Measurements from ENCODE around the gene VEGFA. TPM values are rescaled to one million over a fixed set of nuclear protein-coding genes. Genes with fewer than 3 reads are reported as not detected.

The VEGFA gene
- polyA plus RNA-seq, 1 donor from 2014 or later, result 7.3 TPM

DNA sequence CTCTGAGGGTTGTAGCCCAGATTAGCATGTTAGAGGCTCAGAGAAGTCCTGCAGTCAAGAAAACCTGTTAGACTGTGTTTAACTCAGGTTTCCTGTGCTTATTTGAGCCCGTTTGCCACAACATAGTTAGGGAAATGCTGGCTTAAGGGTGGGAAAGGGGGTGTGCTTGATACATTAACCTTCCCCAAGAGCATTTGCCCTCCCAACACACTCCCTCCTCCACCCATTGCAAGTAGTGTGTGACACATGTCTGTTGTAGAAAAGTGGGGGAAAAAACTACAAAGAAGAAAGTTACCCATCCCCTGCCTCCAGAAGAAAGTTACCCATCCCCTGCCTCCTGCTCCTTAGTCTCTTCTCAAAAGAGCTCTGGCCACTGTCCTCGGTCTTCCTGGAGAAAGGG is 45.7 kb upstream of the VEGFA start:
- H3K9me2 ChIP-seq (ENCODE audit: insufficient read depth, low read length), result no peaks in the 10 kb centered on the region
- H3K4me3 ChIP-seq (ENCODE audit: low read length), result no peak overlapping the region
- H3K36me3 ChIP-seq (ENCODE audit: insufficient read depth, low read length), result no peaks in the 10 kb centered on the region
- no peaks in the 10 kb centered on the region for H3F3A ChIP-seq (ENCODE audit: insufficient read depth, low read length, poor library complexity, severe bottlenecking)
- H2AFZ ChIP-seq (ENCODE audit: low read depth, low read length), result no peak overlapping the region
- H3K79me2 ChIP-seq (replicated peaks; ENCODE audit: insufficient read depth, low read length), result no peaks in the 10 kb centered on the region
- H3K4me2 ChIP-seq (ENCODE audit: low read length), result no peak overlapping the region
- H3K27ac ChIP-seq (ENCODE audit: low read length), result no peak overlapping the region
- H3K9ac ChIP-seq (ENCODE audit: low read length), result no peak overlapping the region
- no peaks in the 10 kb centered on the region for H3K9me3 ChIP-seq (ENCODE audit: low read length)
- H4K20me1 ChIP-seq (ENCODE audit: insufficient read depth), result no peaks in the 10 kb centered on the region
- H3K27me3 ChIP-seq (ENCODE audit: insufficient read depth, low read depth, low read length), result no peaks in the 10 kb centered on the region
- TF ChIP-seq MXI1 (conservative IDR thresholded peaks at IDR 0.05; ENCODE audit: poor library complexity, severe bottlenecking) (no peak), POLR2AphosphoS5 (IDR thresholded peaks at IDR 0.05) (no peak), EP300 (conservative IDR thresholded peaks at IDR 0.05; ENCODE audit: poor library complexity, severe bottlenecking) (no peak), SMC3 (conservative IDR thresholded peaks at IDR 0.05; ENCODE audit: poor library complexity) (no peak), RAD21 (conservative IDR thresholded peaks at IDR 0.05) (no peak), EZH2 (IDR thresholded peaks at IDR 0.05; ENCODE audit: borderline replicate concordance, insufficient read depth, low read length, poor library complexity, severe bottlenecking) (no peak), TAF1 (IDR thresholded peaks at IDR 0.05; ENCODE audit: low read depth) (no peak)
- TF ChIP-seq, protein P1, sequence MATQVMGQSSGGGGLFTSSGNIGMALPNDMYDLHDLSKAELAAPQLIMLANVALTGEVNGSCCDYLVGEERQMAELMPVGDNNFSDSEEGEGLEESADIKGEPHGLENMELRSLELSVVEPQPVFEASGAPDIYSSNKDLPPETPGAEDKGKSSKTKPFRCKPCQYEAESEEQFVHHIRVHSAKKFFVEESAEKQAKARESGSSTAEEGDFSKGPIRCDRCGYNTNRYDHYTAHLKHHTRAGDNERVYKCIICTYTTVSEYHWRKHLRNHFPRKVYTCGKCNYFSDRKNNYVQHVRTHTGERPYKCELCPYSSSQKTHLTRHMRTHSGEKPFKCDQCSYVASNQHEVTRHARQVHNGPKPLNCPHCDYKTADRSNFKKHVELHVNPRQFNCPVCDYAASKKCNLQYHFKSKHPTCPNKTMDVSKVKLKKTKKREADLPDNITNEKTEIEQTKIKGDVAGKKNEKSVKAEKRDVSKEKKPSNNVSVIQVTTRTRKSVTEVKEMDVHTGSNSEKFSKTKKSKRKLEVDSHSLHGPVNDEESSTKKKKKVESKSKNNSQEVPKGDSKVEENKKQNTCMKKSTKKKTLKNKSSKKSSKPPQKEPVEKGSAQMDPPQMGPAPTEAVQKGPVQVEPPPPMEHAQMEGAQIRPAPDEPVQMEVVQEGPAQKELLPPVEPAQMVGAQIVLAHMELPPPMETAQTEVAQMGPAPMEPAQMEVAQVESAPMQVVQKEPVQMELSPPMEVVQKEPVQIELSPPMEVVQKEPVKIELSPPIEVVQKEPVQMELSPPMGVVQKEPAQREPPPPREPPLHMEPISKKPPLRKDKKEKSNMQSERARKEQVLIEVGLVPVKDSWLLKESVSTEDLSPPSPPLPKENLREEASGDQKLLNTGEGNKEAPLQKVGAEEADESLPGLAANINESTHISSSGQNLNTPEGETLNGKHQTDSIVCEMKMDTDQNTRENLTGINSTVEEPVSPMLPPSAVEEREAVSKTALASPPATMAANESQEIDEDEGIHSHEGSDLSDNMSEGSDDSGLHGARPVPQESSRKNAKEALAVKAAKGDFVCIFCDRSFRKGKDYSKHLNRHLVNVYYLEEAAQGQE (IDR thresholded peaks at IDR 0.05; ENCODE audit: borderline replicate concordance), result no peak
- TF ChIP-seq, protein P2, sequence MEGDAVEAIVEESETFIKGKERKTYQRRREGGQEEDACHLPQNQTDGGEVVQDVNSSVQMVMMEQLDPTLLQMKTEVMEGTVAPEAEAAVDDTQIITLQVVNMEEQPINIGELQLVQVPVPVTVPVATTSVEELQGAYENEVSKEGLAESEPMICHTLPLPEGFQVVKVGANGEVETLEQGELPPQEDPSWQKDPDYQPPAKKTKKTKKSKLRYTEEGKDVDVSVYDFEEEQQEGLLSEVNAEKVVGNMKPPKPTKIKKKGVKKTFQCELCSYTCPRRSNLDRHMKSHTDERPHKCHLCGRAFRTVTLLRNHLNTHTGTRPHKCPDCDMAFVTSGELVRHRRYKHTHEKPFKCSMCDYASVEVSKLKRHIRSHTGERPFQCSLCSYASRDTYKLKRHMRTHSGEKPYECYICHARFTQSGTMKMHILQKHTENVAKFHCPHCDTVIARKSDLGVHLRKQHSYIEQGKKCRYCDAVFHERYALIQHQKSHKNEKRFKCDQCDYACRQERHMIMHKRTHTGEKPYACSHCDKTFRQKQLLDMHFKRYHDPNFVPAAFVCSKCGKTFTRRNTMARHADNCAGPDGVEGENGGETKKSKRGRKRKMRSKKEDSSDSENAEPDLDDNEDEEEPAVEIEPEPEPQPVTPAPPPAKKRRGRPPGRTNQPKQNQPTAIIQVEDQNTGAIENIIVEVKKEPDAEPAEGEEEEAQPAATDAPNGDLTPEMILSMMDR (IDR thresholded peaks at IDR 0.05; ENCODE audit: poor library complexity, severe bottlenecking), result no peak

DNA sequence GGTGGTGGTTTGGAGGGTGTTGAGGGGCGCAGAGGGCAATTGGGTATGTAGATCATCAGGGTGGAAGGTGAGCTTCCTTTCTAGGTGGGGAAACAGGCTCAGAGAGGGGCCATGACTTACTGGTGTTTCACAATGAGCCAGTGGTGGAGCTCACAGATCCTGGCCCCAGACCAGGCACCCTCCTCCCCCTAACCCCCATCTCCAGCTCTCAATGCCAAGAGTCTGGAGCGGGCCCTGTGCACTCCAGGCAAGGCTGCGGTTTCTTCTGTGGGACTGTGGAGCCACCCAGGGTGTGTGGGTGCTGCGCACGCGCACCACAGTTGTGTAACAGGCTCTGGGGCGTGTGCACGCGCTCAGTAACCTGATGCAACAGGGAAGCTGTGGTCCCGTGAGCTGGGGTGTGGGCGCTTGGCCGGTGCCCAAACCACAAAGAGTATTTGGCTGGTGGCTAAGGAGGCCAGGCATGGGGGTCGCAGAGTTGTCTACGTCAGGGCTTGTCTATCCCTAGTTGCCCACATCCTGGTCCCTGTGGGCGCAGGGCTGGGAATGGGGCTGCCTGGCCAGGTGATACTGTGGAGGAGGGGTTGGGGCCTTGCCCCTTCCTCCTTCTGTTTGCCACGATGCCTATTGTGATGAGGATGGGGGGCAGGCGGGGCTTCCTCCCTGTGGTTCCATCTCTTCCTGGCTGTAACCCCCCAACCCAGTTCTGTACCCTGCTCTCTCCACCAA is 44.9 kb upstream of the VEGFA start:
- H3K27ac ChIP-seq (ENCODE audit: low read length), result no peak overlapping the region
- H3F3A ChIP-seq (ENCODE audit: insufficient read depth, low read length, poor library complexity, severe bottlenecking), result no peaks in the 10 kb centered on the region
- H3K27me3 ChIP-seq (ENCODE audit: insufficient read depth, low read depth, low read length), result no peaks in the 10 kb centered on the region
- no peak overlapping the region for H3K4me2 ChIP-seq (ENCODE audit: low read length)
- no peaks in the 10 kb centered on the region for H4K20me1 ChIP-seq (ENCODE audit: insufficient read depth)
- H3K36me3 ChIP-seq (ENCODE audit: insufficient read depth, low read length), result no peaks in the 10 kb centered on the region
- H3K9me2 ChIP-seq (ENCODE audit: insufficient read depth, low read length), result no peaks in the 10 kb centered on the region
- TF ChIP-seq EP300 (conservative IDR thresholded peaks at IDR 0.05; ENCODE audit: poor library complexity, severe bottlenecking) (no peak), MXI1 (conservative IDR thresholded peaks at IDR 0.05; ENCODE audit: poor library complexity, severe bottlenecking) (no peak), RAD21 (conservative IDR thresholded peaks at IDR 0.05) (no peak), TAF1 (IDR thresholded peaks at IDR 0.05; ENCODE audit: low read depth) (no peak), SMC3 (conservative IDR thresholded peaks at IDR 0.05; ENCODE audit: poor library complexity) (no peak), POLR2AphosphoS5 (IDR thresholded peaks at IDR 0.05) (no peak), EZH2 (IDR thresholded peaks at IDR 0.05; ENCODE audit: borderline replicate concordance, insufficient read depth, low read length, poor library complexity, severe bottlenecking) (no peak)
- TF ChIP-seq, protein P2 (IDR thresholded peaks at IDR 0.05; ENCODE audit: poor library complexity, severe bottlenecking), result no peak
- TF ChIP-seq, protein P1 (IDR thresholded peaks at IDR 0.05; ENCODE audit: borderline replicate concordance), result no peak
- H3K4me3 ChIP-seq (ENCODE audit: low read length), result no peak overlapping the region
- no peak overlapping the region for H2AFZ ChIP-seq (ENCODE audit: low read depth, low read length)
- H3K79me2 ChIP-seq (replicated peaks; ENCODE audit: insufficient read depth, low read length), result no peaks in the 10 kb centered on the region
- no peak overlapping the region for H3K9ac ChIP-seq (ENCODE audit: low read length)
- no peaks in the 10 kb centered on the region for H3K9me3 ChIP-seq (ENCODE audit: low read length)

Measured in neural cell (in vitro differentiated cells).